GM23338 (cell line): ENCODE results near the gene ETHE1. TPM values are rescaled to one million over a fixed set of nuclear protein-coding genes. Genes with fewer than 3 reads are reported as not detected.

ENCODE experiments used
- ATAC-seq: fragments of 200-7000 bp; cut with Tn5 transposase; 3 replicates; pipeline ENCODE4 v1.9.1; 2020
- DNase-seq: peaks from one replicate; pipeline ENCODE4 v3.0.0-alpha.2; 2015; ENCODE audit warnings: low spot score
- H2AFZ ChIP-seq: fragments of 200-600 bp; sonication (generic); 2 replicates; pipeline ENCODE4 v1.8.0; 2016; ENCODE audit warnings: antibody characterized with exemption, mild to moderate bottlenecking, moderate library complexity
- H3F3A ChIP-seq: fragments of 200-600 bp; sonication (generic); replicated peaks from 2 replicates; pipeline ENCODE4 v1.8.0; 2017; ENCODE audit warnings: antibody characterized with exemption, mixed run types, low read depth
- H3K27ac ChIP-seq: fragments of 200-600 bp; sonication (generic); 2 replicates; pipeline ENCODE4 v1.6.1; 2016; ENCODE audit warnings: low read depth
- H3K27me3 ChIP-seq: fragments of 200-600 bp; sonication (generic); 2 replicates; pipeline ENCODE4 v1.8.0; 2016; ENCODE audit warnings: mild to moderate bottlenecking, mixed run types, moderate library complexity; ENCODE audit not compliant: insufficient read depth
- H3K36me3 ChIP-seq: fragments of 200-600 bp; sonication (generic); 2 replicates; pipeline ENCODE4 v1.8.0; 2016; ENCODE audit warnings: mild to moderate bottlenecking; ENCODE audit not compliant: insufficient read depth
- H3K4me1 ChIP-seq: fragments of 200-600 bp; sonication (generic); 2 replicates; pipeline ENCODE4 v1.8.0; 2016; ENCODE audit warnings: mild to moderate bottlenecking, moderate library complexity; ENCODE audit not compliant: insufficient read depth
- H3K4me2 ChIP-seq: fragments of 200-600 bp; sonication (generic); 2 replicates; pipeline ENCODE4 v1.7.1; 2017; ENCODE audit warnings: mixed run types
- H3K4me3 ChIP-seq: fragments of 200-600 bp; sonication (generic); 2 replicates; pipeline ENCODE4 v1.6.1; 2016; ENCODE audit warnings: mixed run types
- H3K79me2 ChIP-seq: fragments of 200-600 bp; sonication (generic); replicated peaks from 2 replicates; pipeline ENCODE4 v1.8.0; 2017; ENCODE audit warnings: mild to moderate bottlenecking; ENCODE audit not compliant: insufficient read depth
- H3K9me2 ChIP-seq: fragments of 200-600 bp; sonication (generic); 2 replicates; pipeline ENCODE4 v1.8.0; 2017; ENCODE audit not compliant: insufficient read depth
- H4K20me1 ChIP-seq: fragments of 200-600 bp; sonication (generic); replicated peaks from 2 replicates; pipeline ENCODE4 v1.8.0; 2017; ENCODE audit warnings: mild to moderate bottlenecking; ENCODE audit not compliant: insufficient read depth
- H3K27ac Mint-ChIP-seq: 2 replicates; pipeline ENCODE4 v1.8.0; 2020; ENCODE audit warnings: inconsistent platforms, mild to moderate bottlenecking, moderate library complexity, mixed read lengths
- H3K27me3 Mint-ChIP-seq: 3 replicates; pipeline ENCODE4 v1.8.0; 2022; ENCODE audit warnings: low read depth, mild to moderate bottlenecking, moderate library complexity, mixed read lengths, inconsistent platforms; ENCODE audit not compliant: insufficient read depth, poor library complexity
- H3K36me3 Mint-ChIP-seq: 3 replicates; pipeline ENCODE4 v1.8.0; 2021; ENCODE audit warnings: low read depth, mild to moderate bottlenecking, inconsistent platforms, moderate library complexity, mixed read lengths
- H3K4me1 Mint-ChIP-seq: 3 replicates; pipeline ENCODE4 v1.8.0; 2020; ENCODE audit warnings: mild to moderate bottlenecking, inconsistent platforms, mixed read lengths
- H3K4me3 Mint-ChIP-seq: 3 replicates; pipeline ENCODE4 v1.8.0; 2021; ENCODE audit warnings: moderate library complexity, mild to moderate bottlenecking, inconsistent platforms, mixed read lengths
- H3K9me3 Mint-ChIP-seq: 3 replicates; pipeline ENCODE4 v1.8.0; 2020; ENCODE audit warnings: moderate library complexity, mild to moderate bottlenecking, inconsistent platforms, mixed read lengths
- NANOG ChIP-seq: IDR thresholded peaks from 2 replicates; pipeline ENCODE4 v1.6.1; 2016; ENCODE audit warnings: antibody characterized with exemption, borderline replicate concordance
- polyA plus RNA-seq: library from polyadenylated mRNA; unstranded; fragments of >200 nt; fragmentation: Nextera tagmentation; extraction: Ambion mirVana; gene quantifications from 2 replicates; pipeline ENCODE4 v1.2.1, GENCODE V29; 2016
- total RNA-seq: library from RNA; depleted of rRNA; stranded (reverse); fragments of >200 nt; shearing (Covaris generic); gene quantifications from 2 replicates; pipeline ENCODE4 v1.2.3, GENCODE V29; 2014
- TF ChIP-seq, protein P1 (sequence below): IDR thresholded peaks from one replicate; pipeline ENCODE4 v1.6.1; 2018; ENCODE audit warnings: antibody characterized with exemption; ENCODE audit not compliant: unreplicated experiment
- TF ChIP-seq, protein P2 (sequence below), 2 experiments: fragments of 200-600 bp in 1 of 2; sonication (generic) in 1 of 2; conservative IDR thresholded peaks; 2 replicates each; pipeline versions ENCODE4 v1.5.1 to v1.6.1; 2016 to 2017; ENCODE audit warnings: antibody characterized with exemption in 2 of 2, low read depth in 2 of 2, mild to moderate bottlenecking in 2 of 2, moderate library complexity in 1 of 2

The ETHE1 gene
- total and polyA plus RNA-seq, 2 experiments from 2014 or later: 11.1 to 25.5 TPM

DNA sequence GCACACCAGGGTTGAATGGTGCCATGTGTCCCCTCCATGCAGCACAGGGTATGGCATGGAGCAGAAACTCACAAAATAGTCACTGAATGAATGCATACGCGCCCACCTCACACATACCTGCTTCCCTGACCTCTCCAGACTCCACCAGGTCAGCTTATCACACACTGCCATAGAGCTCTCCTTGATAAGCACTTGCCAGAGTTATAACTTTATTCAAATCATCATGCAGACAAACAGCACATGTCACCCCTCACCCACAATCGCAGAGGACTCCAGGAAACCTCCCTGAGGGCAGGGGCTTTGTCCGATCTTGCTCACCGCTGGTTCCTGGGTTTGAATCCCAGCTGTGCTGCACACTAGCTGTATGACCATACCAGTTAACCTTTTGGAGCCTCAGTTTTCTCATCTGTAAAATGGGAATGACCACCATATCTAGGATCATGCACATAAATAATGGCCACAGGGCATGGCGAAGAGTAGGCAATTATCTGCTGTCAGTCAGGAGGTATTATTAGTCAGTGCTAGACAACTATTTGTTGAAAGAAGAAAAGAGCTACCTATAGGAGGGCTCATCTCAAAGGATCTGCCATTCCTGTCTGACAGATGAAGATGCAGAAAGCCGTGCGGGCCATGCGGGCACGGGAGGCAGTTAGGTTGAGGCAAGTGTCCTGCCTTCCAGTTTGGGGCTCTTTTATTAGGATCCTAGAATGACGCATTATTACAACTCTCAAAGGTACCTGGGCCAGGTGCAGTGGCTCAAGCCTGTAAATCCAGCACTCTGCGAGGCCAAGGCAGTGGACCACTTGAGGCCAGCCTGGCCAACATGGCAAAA lies 34.4 kb upstream of the ETHE1 start:
- Histone ChIP-seq H3K79me2 (no peaks in the 10 kb centered on the region), H3K36me3 (no peaks in the 10 kb centered on the region), H3K27ac (no peak overlapping the region), H3K4me1 (no peaks in the 10 kb centered on the region), H3K4me3 (no peak overlapping the region), H3F3A (0 out of 2 replicates have a peak, but pooled peaks cover 5% of the 10 kb centered on the region), H2AFZ (no peak overlapping the region), H4K20me1 (no peaks in the 10 kb centered on the region; the same call in 1 of the 2 replicates), H3K4me2 (no peak overlapping the region), H3K27me3 (no peaks in the 10 kb centered on the region), H3K9me2 (no peaks in the 10 kb centered on the region)
- H3K4me3 Mint-ChIP-seq: no peak overlapping the region
- H3K27me3 Mint-ChIP-seq: peaks cover 2% of the 10 kb centered on the region
- no peak for ATAC-seq
- no peak overlapping the region for H3K27ac Mint-ChIP-seq
- TF ChIP-seq, protein P1, sequence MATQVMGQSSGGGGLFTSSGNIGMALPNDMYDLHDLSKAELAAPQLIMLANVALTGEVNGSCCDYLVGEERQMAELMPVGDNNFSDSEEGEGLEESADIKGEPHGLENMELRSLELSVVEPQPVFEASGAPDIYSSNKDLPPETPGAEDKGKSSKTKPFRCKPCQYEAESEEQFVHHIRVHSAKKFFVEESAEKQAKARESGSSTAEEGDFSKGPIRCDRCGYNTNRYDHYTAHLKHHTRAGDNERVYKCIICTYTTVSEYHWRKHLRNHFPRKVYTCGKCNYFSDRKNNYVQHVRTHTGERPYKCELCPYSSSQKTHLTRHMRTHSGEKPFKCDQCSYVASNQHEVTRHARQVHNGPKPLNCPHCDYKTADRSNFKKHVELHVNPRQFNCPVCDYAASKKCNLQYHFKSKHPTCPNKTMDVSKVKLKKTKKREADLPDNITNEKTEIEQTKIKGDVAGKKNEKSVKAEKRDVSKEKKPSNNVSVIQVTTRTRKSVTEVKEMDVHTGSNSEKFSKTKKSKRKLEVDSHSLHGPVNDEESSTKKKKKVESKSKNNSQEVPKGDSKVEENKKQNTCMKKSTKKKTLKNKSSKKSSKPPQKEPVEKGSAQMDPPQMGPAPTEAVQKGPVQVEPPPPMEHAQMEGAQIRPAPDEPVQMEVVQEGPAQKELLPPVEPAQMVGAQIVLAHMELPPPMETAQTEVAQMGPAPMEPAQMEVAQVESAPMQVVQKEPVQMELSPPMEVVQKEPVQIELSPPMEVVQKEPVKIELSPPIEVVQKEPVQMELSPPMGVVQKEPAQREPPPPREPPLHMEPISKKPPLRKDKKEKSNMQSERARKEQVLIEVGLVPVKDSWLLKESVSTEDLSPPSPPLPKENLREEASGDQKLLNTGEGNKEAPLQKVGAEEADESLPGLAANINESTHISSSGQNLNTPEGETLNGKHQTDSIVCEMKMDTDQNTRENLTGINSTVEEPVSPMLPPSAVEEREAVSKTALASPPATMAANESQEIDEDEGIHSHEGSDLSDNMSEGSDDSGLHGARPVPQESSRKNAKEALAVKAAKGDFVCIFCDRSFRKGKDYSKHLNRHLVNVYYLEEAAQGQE: no peak
- no peaks in the 10 kb centered on the region for H3K9me3 Mint-ChIP-seq
- peaks cover 23% of the 10 kb centered on the region for H3K36me3 Mint-ChIP-seq
- no peak for DNase-seq
- H3K4me1 Mint-ChIP-seq: no peaks in the 10 kb centered on the region

DNA sequence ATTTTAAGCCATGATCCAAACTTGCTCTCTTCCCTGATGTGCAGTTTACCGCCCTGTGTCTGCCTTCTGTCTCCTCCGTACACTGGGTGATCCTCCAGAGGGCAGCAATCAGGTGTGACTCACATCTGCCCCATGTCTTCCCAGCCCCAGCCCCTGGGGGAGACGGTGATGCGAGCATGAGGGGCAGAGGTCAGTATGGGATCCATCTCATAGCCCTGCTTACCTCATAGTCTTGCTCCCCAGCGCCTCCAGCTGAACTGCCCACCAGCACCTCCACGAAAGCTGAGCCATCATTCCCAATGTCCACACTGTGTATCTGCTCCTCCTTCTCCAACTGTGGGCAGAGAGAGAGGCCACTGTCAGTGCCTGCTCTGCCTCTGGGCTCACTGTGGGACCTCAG lies 33.7 kb upstream of the ETHE1 start:
- Mint-ChIP-seq H3K4me1 (no peaks in the 10 kb centered on the region; the same call in 2 of the 3 replicates), H3K9me3 (no peaks in the 10 kb centered on the region), H3K27me3 (peaks cover 2% of the 10 kb centered on the region), H3K4me3 (no peak overlapping the region), H3K36me3 (peaks cover 23% of the 10 kb centered on the region), H3K27ac (no peak overlapping the region)
- peak; percentile 40 for DNase-seq
- Histone ChIP-seq H3K27ac (no peak overlapping the region), H4K20me1 (no peaks in the 10 kb centered on the region; the same call in 1 of the 2 replicates), H3K4me2 (no peak overlapping the region), H3K27me3 (no peaks in the 10 kb centered on the region), H3K79me2 (no peaks in the 10 kb centered on the region), H3K36me3 (no peaks in the 10 kb centered on the region), H3K4me1 (peaks cover 1% of the 10 kb centered on the region; the same call in 1 of the 2 replicates), H3F3A (0 out of 2 replicates have a peak, but pooled peaks cover 5% of the 10 kb centered on the region), H2AFZ (no peak overlapping the region), H3K4me3 (no peak overlapping the region), H3K9me2 (no peaks in the 10 kb centered on the region)
- peak; percentile 77 for ATAC-seq
- no peak for TF ChIP-seq NANOG
- TF ChIP-seq, protein P2, sequence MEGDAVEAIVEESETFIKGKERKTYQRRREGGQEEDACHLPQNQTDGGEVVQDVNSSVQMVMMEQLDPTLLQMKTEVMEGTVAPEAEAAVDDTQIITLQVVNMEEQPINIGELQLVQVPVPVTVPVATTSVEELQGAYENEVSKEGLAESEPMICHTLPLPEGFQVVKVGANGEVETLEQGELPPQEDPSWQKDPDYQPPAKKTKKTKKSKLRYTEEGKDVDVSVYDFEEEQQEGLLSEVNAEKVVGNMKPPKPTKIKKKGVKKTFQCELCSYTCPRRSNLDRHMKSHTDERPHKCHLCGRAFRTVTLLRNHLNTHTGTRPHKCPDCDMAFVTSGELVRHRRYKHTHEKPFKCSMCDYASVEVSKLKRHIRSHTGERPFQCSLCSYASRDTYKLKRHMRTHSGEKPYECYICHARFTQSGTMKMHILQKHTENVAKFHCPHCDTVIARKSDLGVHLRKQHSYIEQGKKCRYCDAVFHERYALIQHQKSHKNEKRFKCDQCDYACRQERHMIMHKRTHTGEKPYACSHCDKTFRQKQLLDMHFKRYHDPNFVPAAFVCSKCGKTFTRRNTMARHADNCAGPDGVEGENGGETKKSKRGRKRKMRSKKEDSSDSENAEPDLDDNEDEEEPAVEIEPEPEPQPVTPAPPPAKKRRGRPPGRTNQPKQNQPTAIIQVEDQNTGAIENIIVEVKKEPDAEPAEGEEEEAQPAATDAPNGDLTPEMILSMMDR (conservative IDR thresholded peaks at IDR 0.05; ENCODE audit: low read depth in 2 of 2): peak; percentile 27 to 53; a peak in 3 of 4 replicates
